HG02885 (cell line): ENCODE results near the gene OR3A2.
"Not testable (repeated sequence)": the region's sequence is repeated elsewhere in the genome, so short reads cannot be mapped to it uniquely, and the experiment has no call there.

ENCODE experiments used
- ATAC-seq: cut with Tn5 transposase; IDR thresholded peaks from one replicate; pipeline ENCODE4 v1.9.1; 2021; ENCODE audit warnings: mild to moderate bottlenecking; ENCODE audit not compliant: unreplicated experiment, poor library complexity

The OR3A2 gene

GRCh38 chr17:3295632-3296031 is 90.5 kb downstream of the OR3A2 start:
- no peak for ATAC-seq

GRCh38 chr17:3293548-3293947 is 92.6 kb downstream of the OR3A2 start:
- ATAC-seq: not testable (repeated sequence)

GRCh38 chr17:3282901-3283300 is 103.2 kb downstream of the OR3A2 start:
- ATAC-seq: no peak

GRCh38 chr17:3276126-3276525 is 110.0 kb downstream of the OR3A2 start:
- ATAC-seq: no peak

- no peak for ATAC-seq
Measured at GRCh38 chr17:3271072-3271848, 114.8 kb downstream of the OR3A2 start.

GRCh38 chr17:3260600-3260999 is 125.5 kb downstream of the OR3A2 start:
- no peak for ATAC-seq

- no peak for ATAC-seq
Measured at GRCh38 chr17:3260163-3260562, 125.9 kb downstream of the OR3A2 start.

- no peak for ATAC-seq
Measured at GRCh38 chr17:3256575-3256974, 129.5 kb downstream of the OR3A2 start.

GRCh38 chr17:3249013-3249412 is 137.1 kb downstream of the OR3A2 start:
- not testable (repeated sequence) for ATAC-seq

GRCh38 chr17:3244841-3245240 is 141.3 kb downstream of the OR3A2 start:
- not testable (repeated sequence) for ATAC-seq

- ATAC-seq: not testable (repeated sequence)
Measured at GRCh38 chr17:3241044-3241443, 145.1 kb downstream of the OR3A2 start.

GRCh38 chr17:3238685-3239084 is 147.4 kb downstream of the OR3A2 start:
- ATAC-seq: not testable (repeated sequence)

- ATAC-seq: not testable (repeated sequence)
Measured at GRCh38 chr17:3232300-3232699, 153.8 kb downstream of the OR3A2 start.
